MCF 10A (cell line): ENCODE results near the gene TXNDC11. TPM values are rescaled to one million over a fixed set of nuclear protein-coding genes. Genes with fewer than 3 reads are reported as not detected.
A peak's percentile ranks its signal among the peaks of the same experiment; 100 is the strongest.

Experiments used
- BruUV-seq: library from RNA; stranded (reverse); fragments of 400-500 nt; replicated peaks from 2 replicates; lab custom pipeline; 2021; lab: Mats Ljungman, UMichigan
- CTCF ChIA-PET: fragments of 300-600 bp; sonication (Branson Sonifier 250); formaldehyde crosslinking; extraction: SDS; loops from one replicate; lab custom pipeline; 2021; ENCODE audit warnings: antibody characterized with exemption, inconsistent platforms; lab: Yijun Ruan, JAX
- POLR2A ChIA-PET: fragments of 300-600, 350-650 bp; sonication (Branson Sonifier 250); formaldehyde crosslinking; extraction: SDS; loops from one replicate; lab custom pipeline; 2020; ENCODE audit warnings: antibody characterized with exemption, inconsistent platforms; lab: Yijun Ruan, JAX
- DNase-seq: peaks from one replicate; pipeline ENCODE4 v3.0.0-alpha.2; 2018; ENCODE audit not compliant: unreplicated experiment
- H3K27ac Mint-ChIP-seq: one replicate; pipeline ENCODE4 v1.8.0; 2022; ENCODE audit warnings: mild to moderate bottlenecking, low read depth, mixed read lengths; ENCODE audit not compliant: unreplicated experiment
- H3K27me3 Mint-ChIP-seq: one replicate; pipeline ENCODE4 v1.8.0; 2022; ENCODE audit warnings: mixed read lengths; ENCODE audit not compliant: insufficient read depth, unreplicated experiment
- H3K36me3 Mint-ChIP-seq: one replicate; pipeline ENCODE4 v1.8.0; 2022; ENCODE audit warnings: mild to moderate bottlenecking, moderate library complexity, mixed read lengths; ENCODE audit not compliant: insufficient read depth, unreplicated experiment
- H3K4me1 Mint-ChIP-seq: one replicate; pipeline ENCODE4 v1.8.0; 2022; ENCODE audit warnings: mixed read lengths; ENCODE audit not compliant: insufficient read depth, unreplicated experiment
- H3K4me3 Mint-ChIP-seq: one replicate; pipeline ENCODE4 v1.8.0; 2022; ENCODE audit warnings: mild to moderate bottlenecking, moderate library complexity, mixed read lengths; ENCODE audit not compliant: unreplicated experiment
- H3K9me3 Mint-ChIP-seq: one replicate; pipeline ENCODE4 v1.8.0; 2022; ENCODE audit warnings: mixed read lengths; ENCODE audit not compliant: unreplicated experiment
- CTCF ChIP-seq: fragments of 200-600 bp; IDR thresholded peaks from one replicate; pipeline ENCODE4 v1.8.0; 2022; ENCODE audit warnings: antibody characterized with exemption, mild to moderate bottlenecking; ENCODE audit not compliant: unreplicated experiment
- intact Hi-C: fragments of 100-400 bp; cut with micrococcal nuclease; formaldehyde crosslinking; loops from 2 replicates; pipeline ENCODE4 v1.14.1; 2022
- total RNA-seq: library from RNA; stranded (reverse); gene quantifications from 2 replicates; pipeline ENCODE4 v1.2.3, GENCODE V29; 2022

The TXNDC11 gene
- total RNA-seq, 1 experiment from 2014 or later: 38.2 TPM

- H3K27ac Mint-ChIP-seq: no peak overlapping the region
- ChIA-PET CTCF (interaction anchor here (0.7 to 1.8 kb wide), 6 partner anchors 14 to 398 kb away, joined by 3 to 12 read pairs (median 4); no protein-coding TSS in a partner anchor), POLR2A (interaction anchor here (0.8 to 2.3 kb wide), 2 partner anchors 15 to 120 kb away, joined by 3 to 7 read pairs; no protein-coding TSS in a partner anchor)
- H3K27me3 Mint-ChIP-seq: no peaks in the 10 kb centered on the region
- intact Hi-C loops: no loop called here
- no peak for DNase-seq
- no peak overlapping the region for H3K4me3 Mint-ChIP-seq
- peaks cover 18% of the 10 kb centered on the region for H3K4me1 Mint-ChIP-seq
- no peaks in the 10 kb centered on the region for H3K9me3 Mint-ChIP-seq
- no TSS peak for BruUV-seq
- no peaks in the 10 kb centered on the region for H3K36me3 Mint-ChIP-seq
- no peak for TF ChIP-seq CTCF
Observed at GRCh38 chr16:11655655-11656054, 87.0 kb downstream of the TXNDC11 start.

GRCh38 chr16:11651796-11652195 lies 90.9 kb downstream of the TXNDC11 start:
- H3K36me3 Mint-ChIP-seq: no peaks in the 10 kb centered on the region
- ChIA-PET CTCF (no interaction called here), POLR2A (interaction anchor here (1.6 kb wide), 1 partner anchor 11 kb away, joined by 3 read pairs; no protein-coding TSS in a partner anchor)
- H3K27ac Mint-ChIP-seq: peak overlapping the region; percentile 53
- H3K4me1 Mint-ChIP-seq: no peaks in the 10 kb centered on the region
- H3K27me3 Mint-ChIP-seq: no peaks in the 10 kb centered on the region
- intact Hi-C loops: no loop called here
- H3K9me3 Mint-ChIP-seq: no peaks in the 10 kb centered on the region
- H3K4me3 Mint-ChIP-seq: no peak overlapping the region
- BruUV-seq: no TSS peak
- DNase-seq: peak; percentile 56
- TF ChIP-seq CTCF: no peak

GRCh38 chr16:11650641-11651591 lies 91.7 kb downstream of the TXNDC11 start:
- CTCF ChIA-PET: interaction anchor here (0.6 to 0.9 kb wide), 2 partner anchors 10 to 246 kb away, joined by 3 to 4 read pairs; no protein-coding TSS in a partner anchor
- intact Hi-C loops: no loop called here
- Mint-ChIP-seq H3K4me3 (no peak overlapping the region), H3K4me1 (no peaks in the 10 kb centered on the region), H3K27me3 (no peaks in the 10 kb centered on the region), H3K27ac (peak overlapping the region; percentile 53), H3K9me3 (no peaks in the 10 kb centered on the region), H3K36me3 (no peaks in the 10 kb centered on the region)
- no peak for TF ChIP-seq CTCF
- POLR2A ChIA-PET: interaction anchor here (1.6 to 1.9 kb wide), 2 partner anchors 8 to 11 kb away, joined by 3 to 9 read pairs; no protein-coding TSS in a partner anchor
- no TSS peak for BruUV-seq
- DNase-seq: no peak

GRCh38 chr16:11649276-11649675 lies 93.4 kb downstream of the TXNDC11 start:
- intact Hi-C loops: no loop called here
- no peaks in the 10 kb centered on the region for H3K36me3 Mint-ChIP-seq
- POLR2A ChIA-PET: interaction anchor here (1.9 kb wide), 1 partner anchor 10 kb away, joined by 9 read pairs; no protein-coding TSS in a partner anchor
- CTCF ChIA-PET: interaction anchor here (0.8 to 1.3 kb wide), 7 partner anchors 17 to 254 kb away, joined by 3 to 4 read pairs (median 4); no protein-coding TSS in a partner anchor
- no peaks in the 10 kb centered on the region for H3K9me3 Mint-ChIP-seq
- DNase-seq: no peak
- TF ChIP-seq CTCF: no peak
- no peak overlapping the region for H3K27ac Mint-ChIP-seq
- no TSS peak for BruUV-seq
- no peak overlapping the region for H3K4me3 Mint-ChIP-seq
- no peaks in the 10 kb centered on the region for H3K27me3 Mint-ChIP-seq
- H3K4me1 Mint-ChIP-seq: no peaks in the 10 kb centered on the region
